ENCODE measurements around the gene SLC25A36.

Gene SLC25A36

GRCh38 chr3:141020143-141020830 lies 78.7 kb downstream of the SLC25A36 start:
- Mint-ChIP-seq H3K4me3 (no peak overlapping the region), H3K27me3 (peaks cover 11% of the 10 kb centered on the region), H3K4me1 (peaks cover 19% of the 10 kb centered on the region), H3K27ac (no peak overlapping the region), H3K36me3 (no peaks in the 10 kb centered on the region), H3K9me3 (peaks cover 4% of the 10 kb centered on the region)
- CTCF ChIA-PET: interaction anchor here (1.2 kb wide), 1 partner anchor 9 kb away, joined by 6 read pairs; no protein-coding TSS in a partner anchor
- no peak for DNase-seq

DNA sequence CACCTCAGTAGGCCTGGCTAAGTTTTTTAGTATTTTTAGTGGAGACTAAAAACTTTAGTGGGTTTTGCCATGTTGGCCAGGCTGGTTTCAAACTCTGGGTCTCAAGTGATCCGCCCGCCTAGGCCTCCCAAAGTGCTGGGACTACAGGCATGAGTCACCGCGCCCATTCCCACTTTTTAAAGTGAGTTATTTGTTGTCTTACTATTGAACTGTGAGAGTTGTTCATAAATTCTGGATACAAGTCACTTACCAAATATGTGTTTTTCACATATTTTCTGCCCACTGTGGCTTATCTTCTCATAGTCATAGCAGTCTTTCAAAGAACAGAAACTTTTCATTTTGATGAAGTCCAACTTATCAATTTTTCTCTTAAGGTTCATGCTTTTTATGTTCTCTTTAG lies 79.6 kb downstream of the SLC25A36 start:
- CTCF ChIA-PET: no interaction called here
- H3K4me3 Mint-ChIP-seq: no peak overlapping the region
- no peak overlapping the region for H3K27ac Mint-ChIP-seq
- H3K36me3 Mint-ChIP-seq: no peaks in the 10 kb centered on the region
- H3K4me1 Mint-ChIP-seq: peaks cover 19% of the 10 kb centered on the region
- H3K27me3 Mint-ChIP-seq: peaks cover 10% of the 10 kb centered on the region
- H3K9me3 Mint-ChIP-seq: peaks cover 4% of the 10 kb centered on the region
- DNase-seq: no peak

Measured in activated naive CD4-positive, alpha-beta T cell treated with anti-CD3 and anti-CD28 coated beads, Interleukin-2, amount 10 ng/mL, durations not matched to agents 7 days and 5 days (primary cell).